Measurements from ENCODE around the gene DNAH9.

GRCh38 chr17:11772031-11772430 lies 173.8 kb downstream of the DNAH9 start:
- TF ChIP-seq CTCF (IDR thresholded peaks at IDR 0.05; ENCODE audit: low read depth, low read length) (no peak), EZH2phosphoT487 (IDR thresholded peaks at IDR 0.05; ENCODE audit: low read depth) (no peak)

Measured in OCI-LY3 (cell line).